Progenitor cell of endocrine pancreas (in vitro differentiated cells): ENCODE results near the gene PUS3. TPM values are rescaled to one million over a fixed set of nuclear protein-coding genes. Genes with fewer than 3 reads are reported as not detected.

Source experiments
- DNase-seq: peaks from one replicate; pipeline ENCODE4 v3.0.0; 2021; ENCODE audit warnings: low spot score; ENCODE audit not compliant: unreplicated experiment
- H3K27ac Mint-ChIP-seq: 2 replicates; pipeline ENCODE4 v1.8.0; 2021; ENCODE audit warnings: mild to moderate bottlenecking, moderate library complexity, mixed read lengths
- H3K27me3 Mint-ChIP-seq: 2 replicates; pipeline ENCODE4 v1.8.0; 2021; ENCODE audit warnings: mixed read lengths
- H3K36me3 Mint-ChIP-seq: 2 replicates; pipeline ENCODE4 v1.8.0; 2022; ENCODE audit warnings: mixed read lengths; ENCODE audit not compliant: insufficient read depth
- H3K4me1 Mint-ChIP-seq: 2 replicates; pipeline ENCODE4 v1.8.0; 2021; ENCODE audit warnings: low read depth, mixed read lengths
- H3K4me3 Mint-ChIP-seq: 2 replicates; pipeline ENCODE4 v1.8.0; 2021; ENCODE audit warnings: low read depth, mild to moderate bottlenecking, moderate library complexity, mixed read lengths
- H3K9me3 Mint-ChIP-seq: 2 replicates; pipeline ENCODE4 v1.8.0; 2021; ENCODE audit warnings: low read depth, mixed read lengths
- CTCF ChIP-seq: fragments of 200-600 bp; sonication (generic); IDR thresholded peaks from one replicate; pipeline ENCODE4 v1.5.0; 2021; ENCODE audit warnings: antibody characterized with exemption, mild to moderate bottlenecking; ENCODE audit not compliant: unreplicated experiment
- total RNA-seq: library from RNA; stranded (reverse); gene quantifications from 2 replicates; pipeline ENCODE4 v1.2.1, GENCODE V29; 2021

PUS3 gene
- total RNA-seq, 1 donor from 2014 or later, result 12.4 TPM

DNA sequence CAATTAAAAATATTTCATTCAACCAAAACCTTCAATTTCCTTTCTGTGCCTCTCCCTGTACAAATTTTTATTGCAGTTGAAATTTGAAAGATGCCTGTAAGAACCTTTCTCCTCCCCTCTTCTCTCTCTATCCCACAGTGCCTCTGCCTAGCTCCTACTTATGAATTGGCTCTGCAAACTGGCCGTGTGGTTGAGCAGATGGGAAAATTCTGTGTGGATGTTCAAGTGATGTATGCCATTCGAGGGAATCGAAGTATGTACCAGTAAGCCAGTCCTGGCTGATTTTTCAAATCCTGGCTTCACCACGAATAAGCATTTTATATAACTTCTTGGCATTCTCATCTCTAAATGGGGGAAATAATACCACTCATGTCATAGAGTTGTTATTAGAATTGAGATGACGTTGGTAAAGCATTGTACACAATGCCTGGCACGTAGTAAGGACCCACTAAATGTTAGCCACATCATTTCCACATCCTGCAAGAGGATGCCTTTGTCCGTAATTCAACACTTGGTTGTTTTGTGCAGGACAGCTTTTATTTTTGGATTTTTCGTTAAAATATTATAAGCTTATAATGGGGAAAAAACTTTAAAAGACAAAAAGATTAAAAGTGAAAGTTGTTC, 7.3 kb upstream of the PUS3 start:
- no peaks in the 10 kb centered on the region for H3K4me1 Mint-ChIP-seq
- no peaks in the 10 kb centered on the region for H3K9me3 Mint-ChIP-seq
- no peak for DNase-seq
- no peak overlapping the region for H3K27ac Mint-ChIP-seq
- TF ChIP-seq CTCF, result no peak
- H3K36me3 Mint-ChIP-seq, result no peaks in the 10 kb centered on the region
- H3K27me3 Mint-ChIP-seq, result peaks cover 15% of the 10 kb centered on the region
- H3K4me3 Mint-ChIP-seq, result no peak overlapping the region

DNA sequence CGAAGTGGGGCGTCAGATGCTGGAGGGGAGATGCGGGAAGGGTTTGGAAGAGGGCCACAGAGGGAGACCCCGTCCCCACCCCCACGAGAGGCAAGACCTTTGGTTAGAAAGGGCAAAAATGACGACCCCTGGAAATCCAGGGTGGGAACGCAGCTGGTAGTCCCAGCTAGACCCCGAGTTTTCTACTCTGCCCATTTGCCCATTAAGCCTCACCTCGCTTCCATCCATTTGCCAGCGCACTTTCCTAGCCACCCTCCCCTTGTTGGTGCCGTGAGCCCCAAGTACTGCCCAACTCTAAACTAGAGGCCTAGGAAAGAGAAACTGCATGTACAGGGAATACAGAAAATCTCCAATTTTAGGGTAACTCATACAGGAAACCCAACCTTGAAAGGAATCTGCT, 1.7 kb upstream of the PUS3 start:
- DNase-seq, result no peak
- Mint-ChIP-seq H3K27ac (no peak overlapping the region), H3K9me3 (no peaks in the 10 kb centered on the region), H3K36me3 (peaks cover 7% of the 10 kb centered on the region), H3K4me3 (peak overlapping the region; percentile 67), H3K4me1 (peaks cover 13% of the 10 kb centered on the region), H3K27me3 (peaks cover 24% of the 10 kb centered on the region)
- no peak for TF ChIP-seq CTCF

GRCh38 chr11:125903711-125904659, 979 bp upstream of the PUS3 start, which contains the start of gene DDX25:
Gene DDX25, plus strand, starts transcription at chr11:125904508. Its CDS starts 10 bp downstream, at chr11:125904518.
- Mint-ChIP-seq H3K4me3 (peak within 1 kb of the TSS; percentile 98), H3K36me3 (peaks cover 10% of the 10 kb centered on the region), H3K27ac (peak within 1 kb of the TSS; percentile 94), H3K27me3 (peaks cover 24% of the 10 kb centered on the region), H3K9me3 (no peaks in the 10 kb centered on the region), H3K4me1 (peaks cover 13% of the 10 kb centered on the region)
- DNase-seq, result peak; percentile 29
- TF ChIP-seq CTCF, result peak; percentile 16

DNA sequence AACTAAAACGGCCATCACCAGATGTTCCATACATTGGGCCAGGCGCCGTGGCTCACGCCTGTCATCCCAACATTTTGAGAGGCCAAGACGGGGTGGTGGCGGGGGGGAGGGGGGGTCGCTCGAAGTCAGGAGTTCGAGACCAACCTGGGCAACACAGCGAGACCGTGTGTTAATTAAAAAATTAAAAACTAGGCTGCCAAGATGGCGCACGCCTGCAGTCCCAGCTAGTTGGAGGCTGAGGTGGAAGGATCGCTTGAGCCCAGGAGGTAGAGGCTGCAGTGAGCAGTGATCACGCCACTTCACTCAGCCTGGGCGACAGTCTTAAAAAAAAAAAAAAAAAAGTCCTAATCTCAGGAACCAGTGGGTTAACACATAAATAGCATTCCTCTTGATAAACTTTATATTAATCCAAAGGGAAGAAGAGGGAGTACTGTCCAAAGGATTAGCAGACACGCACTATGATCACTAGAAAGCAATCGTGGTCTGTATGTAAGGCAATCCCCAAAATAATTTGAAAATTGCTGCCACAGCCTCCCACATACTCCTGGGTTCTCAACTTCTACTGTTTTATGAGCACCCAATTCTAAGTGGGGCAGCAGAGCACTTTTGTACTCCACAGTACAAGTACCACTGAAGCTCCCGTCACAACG, 604 bp downstream of the PUS3 start:
- Mint-ChIP-seq H3K36me3 (peaks cover 10% of the 10 kb centered on the region), H3K27me3 (peaks cover 21% of the 10 kb centered on the region), H3K4me3 (peak overlapping the region; percentile 98), H3K9me3 (no peaks in the 10 kb centered on the region), H3K27ac (peak overlapping the region; percentile 94), H3K4me1 (peaks cover 13% of the 10 kb centered on the region)
- no peak for TF ChIP-seq CTCF
- no peak for DNase-seq

DNA sequence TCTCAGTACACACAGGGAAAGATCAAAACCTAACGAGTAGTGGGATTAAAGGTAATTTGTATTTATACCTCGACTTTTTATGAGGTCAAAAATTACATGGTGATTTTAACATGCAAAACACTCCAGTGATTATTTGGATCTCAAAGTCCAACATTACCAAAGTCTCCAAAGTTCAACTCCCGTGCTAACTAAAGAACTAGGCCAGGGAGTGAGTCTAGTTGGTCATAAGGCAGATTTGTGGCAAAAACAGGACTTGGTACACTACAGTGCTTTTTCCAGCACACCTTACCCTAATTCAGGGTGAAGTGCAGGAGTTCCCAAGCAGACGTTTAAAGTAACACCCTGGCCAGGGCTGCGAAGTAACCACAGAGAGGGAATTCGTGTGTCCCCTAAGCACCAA, 1.1 kb downstream of the PUS3 start:
- peaks cover 20% of the 10 kb centered on the region for H3K27me3 Mint-ChIP-seq
- H3K4me3 Mint-ChIP-seq, result peak overlapping the region; percentile 71
- no peak for TF ChIP-seq CTCF
- H3K9me3 Mint-ChIP-seq, result no peaks in the 10 kb centered on the region
- H3K36me3 Mint-ChIP-seq, result peaks cover 10% of the 10 kb centered on the region
- no peak overlapping the region for H3K27ac Mint-ChIP-seq
- DNase-seq, result no peak
- peaks cover 13% of the 10 kb centered on the region for H3K4me1 Mint-ChIP-seq
